ENCODE measurements around the gene HSD17B12.
A peak's percentile ranks its signal among the peaks of the same experiment; 100 is the strongest.

DNA sequence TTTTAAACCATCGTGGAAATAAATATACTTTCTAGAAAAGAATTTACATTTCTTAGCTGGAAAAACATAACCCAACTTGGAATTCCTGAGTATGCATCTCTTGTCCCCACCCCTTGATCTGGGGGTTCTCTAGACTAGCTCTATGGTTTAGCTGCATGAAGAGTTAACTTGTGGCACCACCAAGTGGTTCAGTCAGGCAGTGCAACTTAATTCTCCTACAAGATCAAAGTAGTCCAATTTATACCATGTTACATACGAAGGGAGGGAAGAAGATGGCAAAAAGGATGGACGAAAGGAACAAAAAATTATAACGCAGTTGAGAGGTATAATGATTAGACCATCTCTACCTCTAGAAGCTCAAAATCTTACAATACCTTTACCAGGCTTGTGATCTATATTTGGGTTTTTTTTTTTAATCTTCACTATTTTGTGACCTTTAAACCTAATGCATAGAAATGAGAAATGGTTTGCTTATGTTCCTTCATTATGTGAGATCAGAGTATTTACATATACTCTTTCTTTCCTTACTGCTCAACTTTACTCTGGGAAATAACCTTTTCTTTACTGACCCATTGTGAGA is 171.6 kb downstream of the HSD17B12 start:
- TF ChIP-seq JUN (IDR thresholded peaks at IDR 0.05): no peak
- no peak for TF ChIP-seq RFX5 (IDR thresholded peaks at IDR 0.05)
- TF ChIP-seq POLR2A (IDR thresholded peaks at IDR 0.05; ENCODE audit: low read length): no peak
- TF ChIP-seq SMC3 (IDR thresholded peaks at IDR 0.05): peak; percentile 76
- TF ChIP-seq CHD2 (IDR thresholded peaks at IDR 0.05; ENCODE audit: low read length, partially characterized antibody): no peak
- TF ChIP-seq CTCF (IDR thresholded peaks at IDR 0.05): peak; percentile 81
- TF ChIP-seq PHF8 (IDR thresholded peaks at IDR 0.05; ENCODE audit: borderline replicate concordance, low read depth): no peak
- TF ChIP-seq TP53 (CRISPR knock-in tag; IDR thresholded peaks at IDR 0.05): no peak

Measured in A549 (cell line).